ENCODE measurements around the gene STOX2. TPM values are rescaled to one million over a fixed set of nuclear protein-coding genes. Genes with fewer than 3 reads are reported as not detected.

Gene STOX2
- total and polyA plus RNA-seq, 2 donors (not counting 3 experiments of a cell fraction or from before 2014, with no cell fraction given) = 0.03 to 0.24 TPM

GRCh38 chr4:184010696-184011095 lies 105.6 kb downstream of the STOX2 start:
- no peak overlapping the region for H3K27ac ChIP-seq (ENCODE audit: insufficient read depth, low read depth, low read length)
- BruUV-seq (replicated peaks) = no TSS peak
- no peak overlapping the region for H3K4me2 ChIP-seq (ENCODE audit: insufficient read depth, low read length)
- H3K79me2 ChIP-seq (ENCODE audit: control insufficient read depth, insufficient read depth, low read length) = no peaks in the 10 kb centered on the region
- ChIA-PET CTCF (no interaction called here), POLR2A (no interaction called here)
- H3K9ac ChIP-seq (replicated peaks; ENCODE audit: extremely low read depth, insufficient read depth, low read length) = no peak overlapping the region
- intact Hi-C loops (cut with micrococcal nuclease) = no loop called here
- TF ChIP-seq EZH2 (IDR thresholded peaks at IDR 0.05; ENCODE audit: borderline replicate concordance, low read depth, low read length, severe bottlenecking) = no peak
- TF ChIP-seq FOS (IDR thresholded peaks at IDR 0.05; ENCODE audit: borderline replicate concordance, insufficient read depth, low read length) = no peak
- no peak for TF ChIP-seq MYC (IDR thresholded peaks at IDR 0.05; ENCODE audit: low read depth, low read length)
- no peak for TF ChIP-seq POLR2A (IDR thresholded peaks at IDR 0.05; ENCODE audit: low read depth, low read length)
- no peak for TF ChIP-seq GATA2 (IDR thresholded peaks at IDR 0.05; ENCODE audit: insufficient read depth, insufficient read length, low read depth, low read length)
- TF ChIP-seq CTCF (IDR thresholded peaks at IDR 0.05; ENCODE audit: extremely low read depth in 1 of 2, insufficient read depth in 1 of 2, low read depth in 1 of 2, low read length in 2 of 2) = no peak
- TF ChIP-seq MAX (IDR thresholded peaks at IDR 0.05; ENCODE audit: insufficient read depth, insufficient read length) = no peak
- TF ChIP-seq POLR2AphosphoS5 (IDR thresholded peaks at IDR 0.05; ENCODE audit: insufficient read depth, low read depth, low read length) = no peak
- TF ChIP-seq JUN (IDR thresholded peaks at IDR 0.05; ENCODE audit: borderline replicate concordance, insufficient read depth, insufficient read length, low read depth) = no peak
- H3K4me3 ChIP-seq (replicated peaks in 1 of 3; ENCODE audit: insufficient read depth in 1 of 3, low read depth in 1 of 3, low read length in 3 of 3) = no peak overlapping the region
- FAIRE-seq (no peak), DNase-seq (ENCODE audit: low read depth, low spot score) (no peak)
- dilution Hi-C loops (cut with MboI; ENCODE audit: extremely low pct_ligation_motif_present, low sequenced_read_pairs) = no loop called here
- H3K36me3 ChIP-seq (ENCODE audit: control insufficient read depth in 2 of 2, extremely low read depth in 1 of 2, insufficient read depth in 2 of 2, low read length in 2 of 2) = no peaks in the 10 kb centered on the region
- no peaks in the 10 kb centered on the region for H3K9me1 ChIP-seq (replicated peaks; ENCODE audit: control insufficient read depth, extremely low read depth, insufficient read depth, low read length)
- H3K9me3 ChIP-seq (replicated peaks; ENCODE audit: control insufficient read depth, insufficient read depth, low read length) = no peaks in the 10 kb centered on the region
- H3K27me3 ChIP-seq (ENCODE audit: control insufficient read depth in 2 of 2, insufficient read depth in 2 of 2, low read length in 2 of 2) = no peaks in the 10 kb centered on the region
- H4K20me1 ChIP-seq (replicated peaks; ENCODE audit: control insufficient read depth, extremely low read depth, insufficient read depth, low read length) = no peaks in the 10 kb centered on the region
- no peak overlapping the region for H2AFZ ChIP-seq (ENCODE audit: low read depth, low read length)
- no peaks in the 10 kb centered on the region for H3K4me1 ChIP-seq (ENCODE audit: control insufficient read depth, extremely low read depth, insufficient read depth, low read length)
